Measurements from ENCODE around the gene ZNF107. TPM values are rescaled to one million over a fixed set of nuclear protein-coding genes. Genes with fewer than 3 reads are reported as not detected.

Gene ZNF107
- total and polyA plus RNA-seq, 2 donors (not counting 1 experiment from before 2014, with no cell fraction given): 22.0 to 70.7 TPM

GRCh38 chr7:64626083-64626469 is 39.9 kb upstream of the ZNF107 start:
- ChIA-PET CTCF (interaction anchor here (1.1 to 3.8 kb wide), 4 partner anchors 12 to 305 kb away, joined by 3 to 17 read pairs (median 3); partner anchors contain the start of gene ZNF680), POLR2A (no interaction called here)
- H3K36me3 ChIP-seq (replicated peaks in 1 of 2; ENCODE audit: control extremely low read depth in 1 of 2, control insufficient read depth in 1 of 2, extremely low read depth in 1 of 2, insufficient read depth in 2 of 2, low read length in 1 of 2): no peaks in the 10 kb centered on the region
- TF ChIP-seq CTCF (IDR thresholded peaks at IDR 0.05): no peak
- TF ChIP-seq EZH2 (IDR thresholded peaks at IDR 0.05; ENCODE audit: borderline replicate concordance, insufficient read depth, low read depth, low read length, poor library complexity, severe bottlenecking): no peak
- no peak overlapping the region for H3K9ac ChIP-seq (ENCODE audit: low read length)
- no peaks in the 10 kb centered on the region for H3K27me3 ChIP-seq (replicated peaks in 1 of 4; ENCODE audit: control extremely low read depth in 1 of 4, control insufficient read depth in 3 of 4, insufficient read depth in 4 of 4, low read length in 3 of 4)
- 43% methylated on average over 1 of the region's 5 CpGs for WGBS (ENCODE audit: insufficient coverage)
- Mint-ChIP-seq H3K4me3 (no peak overlapping the region), H3K9me3 (ENCODE audit: insufficient read depth) (no peaks in the 10 kb centered on the region), H3K4me1 (peaks cover 4% of the 10 kb centered on the region), H3K27me3 (no peaks in the 10 kb centered on the region), H3K27ac (no peak overlapping the region)
- no peaks in the 10 kb centered on the region for H3K4me1 ChIP-seq (ENCODE audit: control insufficient read depth in 2 of 2, insufficient read depth in 2 of 2, low read length in 2 of 2)
- H3K79me2 ChIP-seq (ENCODE audit: control insufficient read depth, insufficient read depth, low read length): no peaks in the 10 kb centered on the region
- intact Hi-C loops (cut with micrococcal nuclease): loop anchor here (10.0 kb wide), 1 partner anchor 571 kb away; no protein-coding TSS in a partner anchor
- no peak overlapping the region for H3K4me3 ChIP-seq (ENCODE audit: control extremely low read depth in 1 of 5, extremely low read depth in 1 of 5, insufficient read depth in 1 of 5, low read depth in 2 of 5, low read length in 4 of 5)
- H3K27ac ChIP-seq (ENCODE audit: low read length in 2 of 2): no peak overlapping the region
- DNase-seq: no peak
- H3K4me2 ChIP-seq (replicated peaks; ENCODE audit: low read depth, low read length, poor library complexity, severe bottlenecking): no peak overlapping the region
- no peaks in the 10 kb centered on the region for H4K20me1 ChIP-seq (ENCODE audit: control insufficient read depth, insufficient read depth, low read length, poor library complexity, severe bottlenecking)
- peak overlapping the region; percentile 17 for H2AFZ ChIP-seq (ENCODE audit: insufficient read depth, low read depth, low read length, poor library complexity, severe bottlenecking)
- no peak for ATAC-seq (ENCODE audit: low read depth)
- peaks cover 0 to 4% (median 3%) of the 10 kb centered on the region in 3 donors for H3K9me3 ChIP-seq (ENCODE audit: control extremely low read depth in 1 of 3, control insufficient read depth in 2 of 3, insufficient read depth in 1 of 3, low read length in 2 of 3)

- H3K9ac ChIP-seq (ENCODE audit: low read length): no peak overlapping the region
- no peaks in the 10 kb centered on the region for H3K27me3 ChIP-seq (replicated peaks in 1 of 4; ENCODE audit: control extremely low read depth in 1 of 4, control insufficient read depth in 3 of 4, insufficient read depth in 4 of 4, low read length in 3 of 4)
- CTCF ChIA-PET: interaction anchor here (1.2 to 3.8 kb wide), 3 partner anchors 13 to 306 kb away, joined by 3 to 17 read pairs (median 3); partner anchors contain the start of gene ZNF680
- no peaks in the 10 kb centered on the region for H3K79me2 ChIP-seq (ENCODE audit: control insufficient read depth, insufficient read depth, low read length)
- Mint-ChIP-seq H3K27me3 (no peaks in the 10 kb centered on the region), H3K4me3 (no peak overlapping the region), H3K9me3 (ENCODE audit: insufficient read depth) (no peaks in the 10 kb centered on the region), H3K27ac (no peak overlapping the region), H3K4me1 (peaks cover 4% of the 10 kb centered on the region)
- TF ChIP-seq EZH2 (IDR thresholded peaks at IDR 0.05; ENCODE audit: borderline replicate concordance, insufficient read depth, low read depth, low read length, poor library complexity, severe bottlenecking) (no peak), CTCF (IDR thresholded peaks at IDR 0.05) (no peak)
- no peak overlapping the region for H2AFZ ChIP-seq (ENCODE audit: insufficient read depth, low read depth, low read length, poor library complexity, severe bottlenecking)
- H3K36me3 ChIP-seq (replicated peaks in 1 of 2; ENCODE audit: control extremely low read depth in 1 of 2, control insufficient read depth in 1 of 2, extremely low read depth in 1 of 2, insufficient read depth in 2 of 2, low read length in 1 of 2): no peaks in the 10 kb centered on the region
- no peaks in the 10 kb centered on the region for H3K4me1 ChIP-seq (ENCODE audit: control insufficient read depth in 2 of 2, insufficient read depth in 2 of 2, low read length in 2 of 2)
- no peak overlapping the region for H3K4me2 ChIP-seq (replicated peaks; ENCODE audit: low read depth, low read length, poor library complexity, severe bottlenecking)
- no peak overlapping the region for H3K4me3 ChIP-seq (ENCODE audit: control extremely low read depth in 1 of 5, extremely low read depth in 1 of 5, insufficient read depth in 1 of 5, low read depth in 2 of 5, low read length in 4 of 5)
- intact Hi-C loops (cut with micrococcal nuclease): loop anchor here (10.0 kb wide), 1 partner anchor 572 kb away; no protein-coding TSS in a partner anchor
- no peaks in the 10 kb centered on the region for H3K9me3 ChIP-seq (ENCODE audit: control extremely low read depth in 1 of 3, control insufficient read depth in 2 of 3, insufficient read depth in 1 of 3, low read length in 2 of 3)
- WGBS (ENCODE audit: insufficient coverage): 83% methylated on average over 1 of the region's 2 CpGs
- DNase-seq (no peak), ATAC-seq (ENCODE audit: low read depth) (no peak)
- H4K20me1 ChIP-seq (ENCODE audit: control insufficient read depth, insufficient read depth, low read length, poor library complexity, severe bottlenecking): no peaks in the 10 kb centered on the region
- no peak overlapping the region for H3K27ac ChIP-seq (ENCODE audit: low read length in 2 of 2)
- POLR2A ChIA-PET: no interaction called here
These were observed 39.4 kb upstream of the ZNF107 start for GRCh38 chr7:64626557-64626956.

Measured in B cell (primary cell).